Cardiac fibroblast (primary cell): ENCODE measurements around the gene GABRD.

Experiments used
- DNase-seq, 2 donors: peaks; one replicate each; pipeline versions ENCODE4 v3.0.0 to v3.0.0-alpha.2; 2010; ENCODE audit warnings: low read depth in 2 of 2
- H3K4me3 ChIP-seq, 2 donors: replicated peaks in 1 of 2; 1 replicate in 1 of 2; 2 replicates in 1 of 2; pipeline ENCODE4 v1.5.1; 2011; ENCODE audit warnings: low read depth in 2 of 2, low read length in 2 of 2, mild to moderate bottlenecking in 2 of 2, moderate library complexity in 1 of 2
- CTCF ChIP-seq: IDR thresholded peaks from one replicate; pipeline ENCODE4 v1.5.1; 2011; ENCODE audit warnings: low read depth, mild to moderate bottlenecking, low read length, inconsistent platforms

Gene GABRD

GRCh38 chr1:2053217-2053616 lies 34.1 kb downstream of the GABRD start:
- no peak for TF ChIP-seq CTCF
- no peak for DNase-seq
- H3K4me3 ChIP-seq = no peak overlapping the region

GRCh38 chr1:2053784-2054376 lies 34.7 kb downstream of the GABRD start:
- no peak for TF ChIP-seq CTCF
- DNase-seq = no peak
- H3K4me3 ChIP-seq = no peak overlapping the region

- no peak for TF ChIP-seq CTCF
- H3K4me3 ChIP-seq = no peak overlapping the region
- DNase-seq = no peak
These were observed 35.4 kb downstream of the GABRD start for GRCh38 chr1:2054560-2054959.

- H3K4me3 ChIP-seq = no peak overlapping the region
These were observed 36.9 kb downstream of the GABRD start for GRCh38 chr1:2055911-2056575.

GRCh38 chr1:2056955-2057590 lies 37.9 kb downstream of the GABRD start:
- no peak for TF ChIP-seq CTCF
- no peak for DNase-seq
- no peak overlapping the region for H3K4me3 ChIP-seq

More at GRCh38 chr1:2055911-2056575, 36.9 kb downstream of the GABRD start:
- no peak for TF ChIP-seq CTCF
- no peak for DNase-seq

- no peak for DNase-seq
- no peak for TF ChIP-seq CTCF
- no peak overlapping the region for H3K4me3 ChIP-seq
These were observed 40.3 kb downstream of the GABRD start for GRCh38 chr1:2059290-2059953.
